ENCODE measurements around the gene CLASP1.
A peak's percentile ranks its signal among the peaks of the same experiment; 100 is the strongest.
"Not testable (repeated sequence)": the region's sequence is repeated elsewhere in the genome, so short reads cannot be mapped to it uniquely, and the experiment has no call there.

The CLASP1 gene

GRCh38 chr2:121492409-121492808 is 156.9 kb downstream of the CLASP1 start:
- no peak for DNase-seq

- no peak for DNase-seq
Observed at GRCh38 chr2:121491518-121491917, 157.7 kb downstream of the CLASP1 start.

GRCh38 chr2:121490584-121491133 is 158.6 kb downstream of the CLASP1 start:
- DNase-seq, result no peak

- no peak for DNase-seq
Observed at GRCh38 chr2:121489911-121490583, 159.2 kb downstream of the CLASP1 start.

- DNase-seq, result no peak
Observed at GRCh38 chr2:121489284-121489683, 160.0 kb downstream of the CLASP1 start.

- DNase-seq, result no peak
Observed at GRCh38 chr2:121486191-121486790, 163.0 kb downstream of the CLASP1 start.

- no peak for DNase-seq
Observed at GRCh38 chr2:121485039-121485438, 164.2 kb downstream of the CLASP1 start.

GRCh38 chr2:121483846-121484245 is 165.4 kb downstream of the CLASP1 start:
- no peak for DNase-seq

- DNase-seq, result no peak
Observed at GRCh38 chr2:121483021-121483420, 166.2 kb downstream of the CLASP1 start.

GRCh38 chr2:121480826-121481225 is 168.4 kb downstream of the CLASP1 start:
- no peak for DNase-seq

- peak; percentile 48 for DNase-seq
Observed at GRCh38 chr2:121479882-121480522, 169.3 kb downstream of the CLASP1 start.

GRCh38 chr2:121478996-121479745 is 170.1 kb downstream of the CLASP1 start:
- no peak for DNase-seq

GRCh38 chr2:121478358-121478995 is 170.8 kb downstream of the CLASP1 start:
- not testable (repeated sequence) for DNase-seq

- no peak for DNase-seq
Observed at GRCh38 chr2:121476684-121477083, 172.6 kb downstream of the CLASP1 start.

GRCh38 chr2:121475811-121476571 is 173.3 kb downstream of the CLASP1 start:
- no peak for DNase-seq

GRCh38 chr2:121473512-121473911 is 175.8 kb downstream of the CLASP1 start:
- no peak for DNase-seq

- no peak for DNase-seq
Observed at GRCh38 chr2:121472470-121472993, 176.7 kb downstream of the CLASP1 start.

GRCh38 chr2:121471532-121472469 is 177.5 kb downstream of the CLASP1 start:
- DNase-seq, result no peak

- DNase-seq, result no peak
Observed at GRCh38 chr2:121470917-121471316, 178.3 kb downstream of the CLASP1 start.

- DNase-seq, result no peak
Observed at GRCh38 chr2:121469356-121469755, 179.9 kb downstream of the CLASP1 start.

All from NCI-H2171 (cell line).